Hepatocyte (in vitro differentiated cells): ENCODE measurements around the gene PCDHA10.
"Not testable (repeated sequence)": the region's sequence is repeated elsewhere in the genome, so short reads cannot be mapped to it uniquely, and the experiment has no call there.

Experiments used
- EZH2phosphoT487 ChIP-seq: fragments of 200-600 bp; sonication (generic); IDR thresholded peaks from one replicate; pipeline ENCODE4 v1.6.1; 2018; ENCODE audit warnings: antibody characterized with exemption, mild to moderate bottlenecking, low read depth, moderate library complexity; ENCODE audit not compliant: unreplicated experiment, severe bottlenecking
- TF ChIP-seq, protein P1 (sequence below): fragments of 200-600 bp; sonication (generic); IDR thresholded peaks from 2 replicates; pipeline ENCODE4 v1.5.1; 2016; ENCODE audit warnings: antibody characterized with exemption, mild to moderate bottlenecking; ENCODE audit not compliant: poor library complexity

DNA sequence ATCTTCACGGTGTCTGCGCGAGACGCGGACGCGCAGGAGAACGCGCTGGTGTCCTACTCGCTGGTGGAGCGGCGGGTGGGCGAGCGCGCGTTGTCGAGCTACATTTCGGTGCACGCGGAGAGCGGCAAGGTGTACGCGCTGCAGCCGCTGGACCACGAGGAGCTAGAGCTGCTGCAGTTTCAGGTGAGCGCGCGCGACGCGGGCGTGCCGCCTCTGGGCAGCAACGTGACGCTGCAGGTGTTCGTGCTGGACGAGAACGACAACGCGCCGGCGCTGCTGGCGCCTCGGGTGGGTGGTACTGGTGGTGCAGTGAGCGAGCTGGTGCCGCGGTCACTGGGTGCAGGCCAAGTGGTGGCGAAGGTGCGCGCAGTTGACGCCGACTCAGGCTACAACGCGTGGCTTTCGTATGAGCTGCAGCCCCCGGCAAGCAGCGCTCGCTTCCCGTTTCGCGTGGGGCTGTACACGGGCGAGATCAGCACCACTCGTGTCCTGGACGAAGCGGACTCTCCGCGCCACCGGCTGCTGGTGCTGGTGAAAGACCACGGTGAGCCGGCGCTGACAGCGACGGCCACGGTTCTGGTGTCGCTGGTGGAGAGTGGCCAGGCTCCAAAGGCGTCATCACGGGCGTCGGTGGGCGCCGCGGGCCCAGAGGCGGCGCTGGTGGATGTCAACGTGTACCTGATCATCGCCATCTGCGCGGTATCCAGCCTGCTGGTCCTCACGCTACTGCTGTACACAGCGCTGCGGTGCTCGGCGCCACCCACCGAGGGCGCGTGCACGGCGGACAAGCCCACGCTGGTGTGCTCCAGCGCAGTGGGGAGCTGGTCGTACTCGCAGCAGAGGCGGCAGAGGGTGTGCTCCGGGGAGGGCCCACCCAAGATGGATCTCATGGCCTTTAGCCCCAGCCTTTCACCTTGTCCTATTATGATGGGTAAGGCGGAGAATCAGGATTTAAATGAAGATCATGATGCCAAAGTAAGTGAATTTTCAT lies 25.9 kb upstream of the PCDHA10 start:
- TF ChIP-seq, protein P1, sequence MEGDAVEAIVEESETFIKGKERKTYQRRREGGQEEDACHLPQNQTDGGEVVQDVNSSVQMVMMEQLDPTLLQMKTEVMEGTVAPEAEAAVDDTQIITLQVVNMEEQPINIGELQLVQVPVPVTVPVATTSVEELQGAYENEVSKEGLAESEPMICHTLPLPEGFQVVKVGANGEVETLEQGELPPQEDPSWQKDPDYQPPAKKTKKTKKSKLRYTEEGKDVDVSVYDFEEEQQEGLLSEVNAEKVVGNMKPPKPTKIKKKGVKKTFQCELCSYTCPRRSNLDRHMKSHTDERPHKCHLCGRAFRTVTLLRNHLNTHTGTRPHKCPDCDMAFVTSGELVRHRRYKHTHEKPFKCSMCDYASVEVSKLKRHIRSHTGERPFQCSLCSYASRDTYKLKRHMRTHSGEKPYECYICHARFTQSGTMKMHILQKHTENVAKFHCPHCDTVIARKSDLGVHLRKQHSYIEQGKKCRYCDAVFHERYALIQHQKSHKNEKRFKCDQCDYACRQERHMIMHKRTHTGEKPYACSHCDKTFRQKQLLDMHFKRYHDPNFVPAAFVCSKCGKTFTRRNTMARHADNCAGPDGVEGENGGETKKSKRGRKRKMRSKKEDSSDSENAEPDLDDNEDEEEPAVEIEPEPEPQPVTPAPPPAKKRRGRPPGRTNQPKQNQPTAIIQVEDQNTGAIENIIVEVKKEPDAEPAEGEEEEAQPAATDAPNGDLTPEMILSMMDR: not testable (repeated sequence)
- TF ChIP-seq EZH2phosphoT487: not testable (repeated sequence)
